Mucosa of stomach (tissue), 1 donor: ENCODE measurements around the gene PTPRE.

ENCODE experiments used
- H3K27me3 ChIP-seq: one replicate; pipeline ENCODE4 v1.7.0; 2013; ENCODE audit warnings: mild to moderate bottlenecking, low read length; ENCODE audit not compliant: control insufficient read depth, insufficient read depth
- H3K36me3 ChIP-seq: one replicate; pipeline ENCODE4 v1.7.0; 2013; ENCODE audit warnings: low read length; ENCODE audit not compliant: control insufficient read depth, insufficient read depth
- H3K4me1 ChIP-seq: one replicate; pipeline ENCODE4 v1.7.0; 2013; ENCODE audit warnings: mild to moderate bottlenecking, low read length; ENCODE audit not compliant: control insufficient read depth, insufficient read depth
- H3K4me3 ChIP-seq: one replicate; pipeline ENCODE4 v1.7.0; 2013; ENCODE audit warnings: low read length
- H3K9ac ChIP-seq: one replicate; pipeline ENCODE4 v1.7.0; 2013; ENCODE audit warnings: mild to moderate bottlenecking, low read length, moderate library complexity
- H3K9me3 ChIP-seq: one replicate; pipeline ENCODE4 v1.7.0; 2013; ENCODE audit warnings: mild to moderate bottlenecking, low read length, moderate library complexity; ENCODE audit not compliant: control insufficient read depth
- donor health status: Pancreatic carcinoma.

Gene PTPRE

DNA sequence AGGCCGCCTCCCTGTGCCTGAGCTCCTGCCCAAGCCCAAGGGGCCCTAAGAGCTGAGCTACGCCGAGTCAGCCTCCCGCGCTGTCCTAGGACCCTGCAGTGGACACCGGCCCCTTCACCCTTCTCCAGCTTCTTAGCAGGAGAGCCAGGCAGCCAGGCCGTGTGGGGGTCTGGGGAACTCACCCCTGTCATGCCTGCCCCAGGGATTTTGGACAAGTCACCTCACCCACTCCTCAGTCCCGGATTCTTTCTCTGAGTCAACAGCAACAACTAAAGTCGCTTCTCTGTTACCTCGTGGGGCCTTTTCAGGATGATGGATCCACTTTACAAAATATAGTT lies 140.0 kb downstream of the PTPRE start:
- H3K36me3 ChIP-seq = no peaks in the 10 kb centered on the region
- H3K9me3 ChIP-seq = no peaks in the 10 kb centered on the region
- no peaks in the 10 kb centered on the region for H3K27me3 ChIP-seq
- H3K4me1 ChIP-seq = peaks cover 20% of the 10 kb centered on the region
- H3K4me3 ChIP-seq = no peak overlapping the region
- no peak overlapping the region for H3K9ac ChIP-seq

DNA sequence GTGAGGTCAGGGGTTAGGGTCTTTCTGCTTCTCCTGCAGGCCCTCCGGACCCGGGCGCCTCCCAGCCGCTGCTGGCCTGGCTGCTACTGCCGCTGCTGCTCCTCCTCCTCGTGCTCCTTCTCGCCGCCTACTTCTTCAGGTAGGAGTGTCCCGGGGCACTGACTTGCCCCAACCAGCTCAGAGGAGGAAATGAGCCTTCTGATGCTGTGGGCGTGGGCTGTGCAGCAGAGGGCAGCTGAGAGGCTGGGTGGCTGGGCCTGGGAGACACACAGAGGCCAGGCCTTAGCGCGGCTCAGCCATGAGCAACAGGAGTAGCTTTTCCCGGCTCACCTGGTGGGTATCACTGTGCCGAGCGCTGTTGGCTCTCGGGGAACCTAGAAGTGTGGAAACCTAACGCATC lies 140.4 kb downstream of the PTPRE start:
- no peak overlapping the region for H3K4me3 ChIP-seq
- H3K27me3 ChIP-seq = no peaks in the 10 kb centered on the region
- H3K9ac ChIP-seq = peak overlapping the region; percentile 65
- no peaks in the 10 kb centered on the region for H3K36me3 ChIP-seq
- peaks cover 20% of the 10 kb centered on the region for H3K4me1 ChIP-seq
- H3K9me3 ChIP-seq = no peaks in the 10 kb centered on the region

DNA sequence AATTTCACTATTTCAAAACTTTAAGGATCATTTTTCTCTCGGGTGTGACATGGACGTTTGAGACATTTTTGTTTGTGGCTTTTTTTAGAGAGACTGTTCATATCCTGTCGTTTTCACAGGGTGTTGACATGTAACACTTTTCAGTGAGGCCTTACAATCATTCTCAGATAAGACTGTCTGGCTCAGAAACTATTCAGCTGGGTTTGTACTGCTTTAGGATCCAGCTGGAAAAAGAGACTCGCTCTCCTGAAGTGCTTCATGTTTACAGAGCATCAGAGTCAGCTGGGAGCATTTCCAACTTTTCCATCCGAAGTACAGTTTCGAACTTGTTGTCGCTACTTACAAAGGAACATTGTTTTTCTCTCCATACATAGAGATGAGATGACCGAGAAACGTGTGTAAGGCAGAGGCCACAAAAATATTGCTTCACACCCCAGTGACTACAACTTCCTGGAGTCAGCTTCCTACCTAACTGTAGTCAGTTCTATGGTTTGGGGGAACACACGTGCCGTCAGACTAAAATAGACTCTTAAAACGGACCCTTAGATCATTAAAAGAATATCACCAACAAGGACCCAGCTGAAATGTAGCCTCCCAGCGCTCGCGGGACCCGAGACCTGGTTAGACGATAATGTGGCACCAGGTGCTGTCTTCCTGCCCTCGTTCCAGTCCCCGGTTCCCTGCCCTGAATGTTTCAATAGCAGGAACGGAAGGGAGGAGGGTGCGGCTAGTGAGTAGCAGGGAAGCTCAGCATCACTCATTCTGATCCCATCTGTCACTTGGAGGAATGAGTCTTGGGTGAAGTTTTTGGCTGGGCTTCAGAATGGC lies 141.3 kb downstream of the PTPRE start:
- no peak overlapping the region for H3K4me3 ChIP-seq
- H3K9ac ChIP-seq = peak overlapping the region; percentile 65

DNA sequence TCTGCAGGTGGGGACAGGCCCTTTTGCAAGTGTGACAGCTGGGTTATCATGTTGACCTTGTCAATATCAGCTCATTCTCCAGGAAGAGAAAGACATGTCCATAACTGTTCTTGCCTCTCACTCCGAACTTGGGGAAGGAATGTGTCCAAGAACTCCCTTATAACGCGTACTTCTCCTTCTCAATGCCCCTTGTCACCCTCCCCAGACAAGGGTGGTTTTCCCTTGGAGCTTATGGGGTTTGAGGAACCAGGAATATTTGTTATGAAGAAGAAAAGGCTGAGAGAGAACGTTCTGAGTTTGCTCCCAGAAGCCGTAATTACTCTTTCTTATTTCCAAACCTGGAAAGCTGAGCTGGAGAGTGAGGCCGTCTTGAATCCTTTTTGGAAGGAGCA lies 141.9 kb downstream of the PTPRE start:
- Histone ChIP-seq H3K9ac (peak overlapping the region; percentile 5), H3K36me3 (no peaks in the 10 kb centered on the region), H3K27me3 (no peaks in the 10 kb centered on the region), H3K4me1 (peaks cover 20% of the 10 kb centered on the region), H3K4me3 (no peak overlapping the region), H3K9me3 (no peaks in the 10 kb centered on the region)

More for the DNA sequence above, 141.3 kb downstream of the PTPRE start:
- Histone ChIP-seq H3K4me1 (peaks cover 20% of the 10 kb centered on the region), H3K9me3 (no peaks in the 10 kb centered on the region), H3K27me3 (no peaks in the 10 kb centered on the region), H3K36me3 (no peaks in the 10 kb centered on the region)

DNA sequence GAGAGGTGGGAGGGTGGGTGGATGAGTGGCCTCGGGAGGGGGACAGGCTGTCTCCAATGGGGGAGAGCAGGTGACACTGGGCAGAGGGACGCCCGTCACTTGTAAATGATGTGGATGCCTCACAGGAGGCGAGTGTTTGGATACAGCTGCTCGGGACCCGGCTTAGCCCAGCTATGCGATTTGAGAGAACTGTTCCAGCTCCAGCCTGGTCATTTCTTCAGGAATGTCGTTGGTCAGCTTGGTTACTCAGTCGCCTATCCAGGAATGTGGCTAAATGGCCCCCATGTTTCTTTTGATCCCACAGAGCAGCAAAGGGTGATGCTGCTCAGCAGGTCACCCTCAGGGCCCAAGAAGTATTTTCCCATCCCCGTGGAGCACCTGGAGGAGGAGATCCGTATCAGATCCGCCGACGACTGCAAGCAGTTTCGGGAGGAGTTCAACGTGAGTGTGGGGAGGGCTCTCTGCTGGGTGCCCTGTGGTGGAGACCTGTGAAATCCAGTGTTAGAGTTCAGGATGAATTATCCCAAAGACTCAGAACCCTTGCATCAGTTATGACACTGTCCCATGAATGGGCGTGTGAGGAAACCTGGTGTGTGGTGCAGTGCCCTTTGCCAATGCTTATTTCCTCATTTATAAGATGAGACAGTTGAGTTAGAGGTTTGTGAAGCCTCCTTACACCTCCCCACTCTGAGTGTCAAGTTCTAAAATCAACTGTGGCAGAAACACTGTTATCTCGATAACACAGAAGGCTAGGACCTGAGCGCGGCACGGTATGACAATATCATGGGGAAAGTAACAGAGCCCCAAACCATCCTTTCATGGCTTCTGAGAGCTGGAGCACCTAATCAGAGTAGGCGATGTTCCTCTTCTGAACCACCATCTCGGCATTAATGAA lies 142.6 kb downstream of the PTPRE start:
- H3K9me3 ChIP-seq = no peaks in the 10 kb centered on the region
- no peaks in the 10 kb centered on the region for H3K27me3 ChIP-seq
- no peaks in the 10 kb centered on the region for H3K36me3 ChIP-seq
- no peak overlapping the region for H3K9ac ChIP-seq
- H3K4me3 ChIP-seq = no peak overlapping the region
- H3K4me1 ChIP-seq = peaks cover 20% of the 10 kb centered on the region

DNA sequence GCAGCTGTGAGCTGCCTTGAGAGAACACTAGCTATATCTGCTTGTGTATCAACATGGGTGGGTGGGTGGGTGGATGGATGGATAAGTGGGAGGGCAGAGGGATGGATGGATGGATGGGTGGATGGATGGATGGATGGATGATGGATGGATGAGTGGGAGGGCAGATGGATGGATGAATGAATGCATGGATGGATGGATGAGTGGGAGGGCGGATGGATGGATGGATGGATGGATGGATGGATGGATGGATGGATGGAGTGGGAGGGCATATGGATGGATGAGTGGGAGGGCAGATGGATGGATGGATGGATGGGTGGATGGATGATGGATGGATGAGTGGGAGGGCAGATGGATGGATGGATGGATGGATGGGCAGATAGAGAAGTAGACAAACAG lies 143.2 kb downstream of the PTPRE start:
- H3K4me1 ChIP-seq = peaks cover 20% of the 10 kb centered on the region
- no peaks in the 10 kb centered on the region for H3K9me3 ChIP-seq
- no peaks in the 10 kb centered on the region for H3K27me3 ChIP-seq
- H3K36me3 ChIP-seq = no peaks in the 10 kb centered on the region
- H3K4me3 ChIP-seq = no peak overlapping the region
- H3K9ac ChIP-seq = no peak overlapping the region

DNA sequence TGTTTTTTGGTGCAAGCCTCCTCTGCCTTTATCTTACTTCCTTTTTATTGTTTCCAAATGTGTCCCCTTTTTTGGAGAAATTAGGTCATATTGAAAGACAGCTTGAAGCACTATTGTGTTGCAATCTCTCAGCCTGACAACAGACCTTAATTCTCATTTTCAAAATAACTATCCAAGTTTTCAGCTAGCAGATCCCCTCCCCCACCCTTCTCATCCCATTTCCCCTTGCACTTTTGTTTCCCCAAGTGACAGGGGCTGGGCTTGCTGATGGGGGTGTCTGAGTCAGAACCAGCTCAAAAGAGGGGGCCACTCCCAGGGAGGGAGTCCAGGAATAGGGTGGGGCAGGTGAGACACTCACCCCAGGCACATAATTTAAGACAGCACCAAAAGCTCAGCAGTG lies 144.0 kb downstream of the PTPRE start:
- Histone ChIP-seq H3K4me1 (peaks cover 20% of the 10 kb centered on the region), H3K9ac (no peak overlapping the region), H3K4me3 (no peak overlapping the region), H3K36me3 (no peaks in the 10 kb centered on the region), H3K27me3 (no peaks in the 10 kb centered on the region), H3K9me3 (no peaks in the 10 kb centered on the region)

DNA sequence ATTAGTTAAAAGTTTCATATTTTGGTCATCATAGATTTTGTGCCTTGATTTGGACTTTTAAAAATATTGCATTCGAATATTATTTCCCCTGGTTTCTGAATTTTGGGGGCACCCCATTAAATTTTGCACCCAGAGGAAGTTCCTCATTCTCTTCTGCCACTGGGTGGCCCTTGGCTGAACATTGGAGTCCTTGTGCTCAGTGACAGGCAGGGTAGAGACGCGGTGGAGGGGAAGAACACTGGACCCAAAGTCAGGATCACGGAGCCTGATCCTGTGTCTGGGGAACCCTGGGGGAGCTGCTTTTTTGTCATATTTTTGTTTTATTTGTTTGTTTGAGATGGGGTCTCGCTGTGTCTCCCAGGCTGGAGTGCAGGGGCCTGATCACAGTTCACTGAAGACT lies 144.6 kb downstream of the PTPRE start:
- H3K36me3 ChIP-seq = no peaks in the 10 kb centered on the region
- no peaks in the 10 kb centered on the region for H3K9me3 ChIP-seq
- no peak overlapping the region for H3K9ac ChIP-seq
- peaks cover 20% of the 10 kb centered on the region for H3K4me1 ChIP-seq
- H3K4me3 ChIP-seq = no peak overlapping the region
- H3K27me3 ChIP-seq = no peaks in the 10 kb centered on the region

DNA sequence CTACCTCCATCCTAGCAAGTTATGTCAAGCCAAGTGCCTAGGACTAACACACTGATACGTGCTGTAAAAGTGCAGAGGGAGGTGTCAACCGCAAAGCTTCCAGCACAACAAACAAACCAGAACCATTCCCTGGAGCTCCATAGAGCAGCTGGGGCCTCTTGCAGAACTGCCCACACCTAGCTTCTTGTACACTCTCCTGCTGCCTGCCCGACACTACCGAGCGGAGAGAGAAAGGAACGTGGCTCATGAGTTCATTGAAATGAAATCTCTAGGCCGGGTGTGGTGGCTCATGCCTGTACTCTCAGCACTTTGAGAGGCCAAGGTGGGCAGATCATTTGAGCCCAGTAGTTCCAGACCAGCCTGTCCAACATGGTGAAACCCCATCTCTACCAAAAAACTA lies 145.8 kb downstream of the PTPRE start:
- H3K9ac ChIP-seq = no peak overlapping the region
- H3K9me3 ChIP-seq = no peaks in the 10 kb centered on the region
- H3K27me3 ChIP-seq = no peaks in the 10 kb centered on the region
- no peak overlapping the region for H3K4me3 ChIP-seq
- H3K36me3 ChIP-seq = no peaks in the 10 kb centered on the region
- peaks cover 9% of the 10 kb centered on the region for H3K4me1 ChIP-seq

DNA sequence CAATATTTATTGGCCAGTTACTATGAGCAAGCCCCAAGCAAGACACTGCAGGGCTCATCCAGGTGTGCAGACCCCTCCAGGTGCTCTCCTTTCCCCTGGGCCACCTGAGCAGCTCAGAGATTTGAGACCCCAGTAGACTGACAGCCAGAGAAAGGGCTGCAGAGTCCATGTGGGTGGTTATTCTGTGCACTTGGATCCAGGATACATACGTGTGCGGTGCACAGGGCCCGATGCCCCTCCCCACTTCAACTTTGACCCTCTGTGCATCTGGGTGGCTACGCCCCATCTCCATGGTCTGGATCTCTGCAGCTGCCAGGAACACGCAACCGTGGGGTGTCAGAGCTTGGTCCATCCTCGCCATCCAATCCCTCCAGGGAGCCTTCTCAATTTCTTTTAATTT lies 146.5 kb downstream of the PTPRE start:
- Histone ChIP-seq H3K9me3 (no peaks in the 10 kb centered on the region), H3K4me3 (no peak overlapping the region), H3K27me3 (no peaks in the 10 kb centered on the region), H3K9ac (no peak overlapping the region), H3K36me3 (no peaks in the 10 kb centered on the region), H3K4me1 (peaks cover 4% of the 10 kb centered on the region)

DNA sequence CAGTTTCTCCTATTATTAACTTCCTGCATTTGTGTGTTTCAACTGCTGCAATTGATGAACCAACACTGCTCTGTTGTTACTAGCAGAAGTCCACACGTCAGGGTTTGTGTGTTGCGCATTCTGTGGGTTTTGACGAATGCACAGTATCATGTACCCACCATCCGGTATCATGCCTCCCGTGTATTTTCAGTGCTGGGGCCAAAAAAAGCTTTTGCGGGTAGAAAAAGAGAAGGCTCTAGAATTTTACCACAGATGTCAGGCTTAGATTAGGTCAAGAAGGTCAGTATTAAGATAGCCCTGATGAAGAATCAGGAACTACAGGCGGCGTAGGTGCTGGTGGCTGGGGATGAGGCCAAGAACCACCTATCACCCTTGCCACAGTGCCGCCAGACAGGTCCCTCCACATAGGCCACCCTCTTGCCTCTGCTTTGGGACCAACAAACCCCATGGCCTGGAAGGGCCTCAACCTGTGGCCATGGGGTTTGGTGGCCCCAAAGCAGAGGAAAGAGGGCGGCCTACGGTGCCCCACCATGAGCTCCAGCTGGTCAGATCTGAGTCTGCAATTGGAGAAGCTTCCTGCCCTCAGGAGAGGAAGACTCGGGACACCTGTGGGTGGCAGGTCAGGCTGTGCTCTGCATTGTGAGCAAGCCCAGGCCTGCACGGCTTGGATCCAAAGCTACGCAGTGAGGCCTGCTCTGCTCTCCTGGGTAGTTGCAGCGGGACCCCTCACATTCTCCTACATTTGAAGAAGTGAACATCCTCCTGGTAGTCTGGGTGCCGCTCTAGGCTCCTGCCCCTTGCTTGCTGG lies 147.5 kb downstream of the PTPRE start:
- no peaks in the 10 kb centered on the region for H3K27me3 ChIP-seq
- H3K9ac ChIP-seq = no peak overlapping the region
- no peaks in the 10 kb centered on the region for H3K9me3 ChIP-seq
- H3K4me3 ChIP-seq = no peak overlapping the region
- H3K4me1 ChIP-seq = peaks cover 4% of the 10 kb centered on the region
- H3K36me3 ChIP-seq = no peaks in the 10 kb centered on the region
